Ovary (tissue), 3 donors: ENCODE results near the gene PROB1.

Experiments used
- CTCF ChIP-seq, 3 donors: fragments of 450-650 bp in 2 of 3; fragments of 200-600 bp in 1 of 3; IDR thresholded peaks; one replicate each; pipeline versions ENCODE4 v1.5.1 to v1.8.0; 2016 to 2022; ENCODE audit warnings: antibody characterized with exemption in 3 of 3, mild to moderate bottlenecking in 1 of 3
- EP300 ChIP-seq: sonication (generic); formaldehyde crosslinking; IDR thresholded peaks from one replicate; pipeline ENCODE4 v1.6.1; 2017; ENCODE audit warnings: antibody characterized with exemption
- POLR2A ChIP-seq: fragments of 450-650 bp; IDR thresholded peaks from one replicate; pipeline ENCODE4 v1.6.1; 2017; ENCODE audit warnings: antibody characterized with exemption, mild to moderate bottlenecking, moderate library complexity
- donor health status: DM: no; HTN: no; CAD: no.

DNA sequence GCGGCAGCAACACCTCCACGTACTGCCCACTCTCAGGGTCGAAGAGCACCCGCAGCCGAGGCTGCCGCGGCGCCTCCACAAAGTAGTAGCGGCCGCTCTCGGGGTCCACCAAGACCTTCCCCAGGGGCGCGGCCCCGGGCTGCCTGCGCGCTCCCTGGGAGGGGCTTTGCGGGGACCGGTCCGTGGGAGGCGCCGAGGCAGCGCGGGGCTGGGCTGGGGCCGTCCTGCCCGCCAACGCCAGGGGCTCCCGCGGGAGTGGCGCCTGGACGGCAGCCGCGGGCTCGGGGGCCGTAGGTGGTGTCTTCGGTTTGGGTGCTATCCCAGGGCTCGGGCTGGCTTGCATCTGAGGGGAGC lies 2.6 kb downstream of the PROB1 start:
- TF ChIP-seq EP300 (no peak), CTCF (IDR thresholded peaks at IDR 0.05) (peak in 1 of 3 donors; percentile 40), POLR2A (no peak)
